Measurements from ENCODE around the gene LMOD3. TPM values are rescaled to one million over a fixed set of nuclear protein-coding genes. Genes with fewer than 3 reads are reported as not detected.

Gene LMOD3
- total RNA-seq, 1 donor from 2014 or later: not detected

DNA sequence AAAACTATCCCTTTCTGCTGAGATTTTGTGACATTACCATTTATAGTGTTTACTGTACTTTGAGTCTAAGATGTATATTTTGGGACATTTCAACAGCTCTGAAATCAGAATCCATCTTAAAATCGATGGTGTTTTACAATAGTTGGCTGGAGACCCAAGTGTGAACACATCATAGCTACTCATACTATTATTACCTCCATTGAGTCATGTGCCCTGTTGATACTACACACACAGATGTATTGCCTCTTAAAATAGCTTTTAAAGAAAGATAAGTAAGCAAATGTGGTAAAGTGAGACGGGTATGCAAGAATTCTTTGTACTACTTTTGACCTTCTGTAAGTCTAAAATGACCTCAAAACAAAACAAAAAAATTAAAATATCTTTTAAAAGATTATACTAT is 6.7 kb downstream of the LMOD3 start:
- Histone ChIP-seq H3K27me3 (no peaks in the 10 kb centered on the region), H3K27ac (no peak overlapping the region), H4K20me1 (ENCODE audit: low read depth) (no peaks in the 10 kb centered on the region), H3K4me1 (no peaks in the 10 kb centered on the region), H3K36me3 (no peaks in the 10 kb centered on the region), H2AFZ (replicated peaks) (no peak overlapping the region), H3F3A (ENCODE audit: low read depth) (no peaks in the 10 kb centered on the region), H3K4me2 (no peak overlapping the region), H3K4me3 (no peak overlapping the region), H3K9ac (no peak overlapping the region), H3K9me3 (ENCODE audit: low read depth) (no peaks in the 10 kb centered on the region), H3K79me2 (ENCODE audit: low read depth) (no peaks in the 10 kb centered on the region)
- H3K4me3 Mint-ChIP-seq: no peak overlapping the region
- no peaks in the 10 kb centered on the region for H3K4me1 Mint-ChIP-seq
- TF ChIP-seq EZH2 (IDR thresholded peaks at IDR 0.05): no peak
- no peak for TF ChIP-seq EZH2phosphoT487 (IDR thresholded peaks at IDR 0.05)
- TF ChIP-seq, protein P1, sequence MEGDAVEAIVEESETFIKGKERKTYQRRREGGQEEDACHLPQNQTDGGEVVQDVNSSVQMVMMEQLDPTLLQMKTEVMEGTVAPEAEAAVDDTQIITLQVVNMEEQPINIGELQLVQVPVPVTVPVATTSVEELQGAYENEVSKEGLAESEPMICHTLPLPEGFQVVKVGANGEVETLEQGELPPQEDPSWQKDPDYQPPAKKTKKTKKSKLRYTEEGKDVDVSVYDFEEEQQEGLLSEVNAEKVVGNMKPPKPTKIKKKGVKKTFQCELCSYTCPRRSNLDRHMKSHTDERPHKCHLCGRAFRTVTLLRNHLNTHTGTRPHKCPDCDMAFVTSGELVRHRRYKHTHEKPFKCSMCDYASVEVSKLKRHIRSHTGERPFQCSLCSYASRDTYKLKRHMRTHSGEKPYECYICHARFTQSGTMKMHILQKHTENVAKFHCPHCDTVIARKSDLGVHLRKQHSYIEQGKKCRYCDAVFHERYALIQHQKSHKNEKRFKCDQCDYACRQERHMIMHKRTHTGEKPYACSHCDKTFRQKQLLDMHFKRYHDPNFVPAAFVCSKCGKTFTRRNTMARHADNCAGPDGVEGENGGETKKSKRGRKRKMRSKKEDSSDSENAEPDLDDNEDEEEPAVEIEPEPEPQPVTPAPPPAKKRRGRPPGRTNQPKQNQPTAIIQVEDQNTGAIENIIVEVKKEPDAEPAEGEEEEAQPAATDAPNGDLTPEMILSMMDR (IDR thresholded peaks at IDR 0.05): no peak
- no peaks in the 10 kb centered on the region for H3K9me3 Mint-ChIP-seq
- no peaks in the 10 kb centered on the region for H3K36me3 Mint-ChIP-seq
- no peaks in the 10 kb centered on the region for H3K27me3 Mint-ChIP-seq (ENCODE audit: insufficient read depth, low read depth)
- DNase-seq (ENCODE audit: low spot score): no peak
- no peak overlapping the region for H3K27ac Mint-ChIP-seq

DNA sequence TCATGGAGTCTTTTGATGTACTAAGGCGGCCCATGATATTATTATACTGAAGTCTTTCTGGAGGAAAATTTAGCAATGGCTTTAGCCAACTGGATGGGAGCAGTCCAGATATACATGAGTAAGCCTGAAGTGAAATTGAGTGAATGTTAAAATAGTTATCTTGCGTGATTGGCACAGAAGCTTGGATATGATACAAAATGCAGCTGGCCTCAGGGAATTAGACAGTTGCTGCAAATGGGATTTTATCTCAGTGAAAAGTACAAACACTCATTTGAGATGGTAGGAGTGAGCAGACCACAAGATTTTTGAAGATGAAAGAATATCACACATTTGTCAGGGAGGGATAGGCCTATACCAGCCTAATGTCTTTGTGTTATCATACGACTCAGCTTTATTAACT is 8.9 kb downstream of the LMOD3 start:
- Histone ChIP-seq H2AFZ (replicated peaks) (no peak overlapping the region), H3K79me2 (ENCODE audit: low read depth) (no peaks in the 10 kb centered on the region), H3K4me2 (no peak overlapping the region), H3F3A (ENCODE audit: low read depth) (no peaks in the 10 kb centered on the region), H3K9me3 (ENCODE audit: low read depth) (no peaks in the 10 kb centered on the region), H3K27me3 (no peaks in the 10 kb centered on the region), H4K20me1 (ENCODE audit: low read depth) (no peaks in the 10 kb centered on the region), H3K36me3 (no peaks in the 10 kb centered on the region), H3K4me3 (no peak overlapping the region), H3K4me1 (no peaks in the 10 kb centered on the region), H3K27ac (no peak overlapping the region), H3K9ac (no peak overlapping the region)
- Mint-ChIP-seq H3K9me3 (no peaks in the 10 kb centered on the region), H3K4me1 (no peaks in the 10 kb centered on the region), H3K27me3 (ENCODE audit: insufficient read depth, low read depth) (no peaks in the 10 kb centered on the region), H3K4me3 (no peak overlapping the region), H3K36me3 (no peaks in the 10 kb centered on the region), H3K27ac (no peak overlapping the region)
- DNase-seq (ENCODE audit: low spot score): no peak
- TF ChIP-seq EZH2phosphoT487 (IDR thresholded peaks at IDR 0.05): no peak
- no peak for TF ChIP-seq EZH2 (IDR thresholded peaks at IDR 0.05)
- TF ChIP-seq, protein P1 (IDR thresholded peaks at IDR 0.05): no peak

DNA sequence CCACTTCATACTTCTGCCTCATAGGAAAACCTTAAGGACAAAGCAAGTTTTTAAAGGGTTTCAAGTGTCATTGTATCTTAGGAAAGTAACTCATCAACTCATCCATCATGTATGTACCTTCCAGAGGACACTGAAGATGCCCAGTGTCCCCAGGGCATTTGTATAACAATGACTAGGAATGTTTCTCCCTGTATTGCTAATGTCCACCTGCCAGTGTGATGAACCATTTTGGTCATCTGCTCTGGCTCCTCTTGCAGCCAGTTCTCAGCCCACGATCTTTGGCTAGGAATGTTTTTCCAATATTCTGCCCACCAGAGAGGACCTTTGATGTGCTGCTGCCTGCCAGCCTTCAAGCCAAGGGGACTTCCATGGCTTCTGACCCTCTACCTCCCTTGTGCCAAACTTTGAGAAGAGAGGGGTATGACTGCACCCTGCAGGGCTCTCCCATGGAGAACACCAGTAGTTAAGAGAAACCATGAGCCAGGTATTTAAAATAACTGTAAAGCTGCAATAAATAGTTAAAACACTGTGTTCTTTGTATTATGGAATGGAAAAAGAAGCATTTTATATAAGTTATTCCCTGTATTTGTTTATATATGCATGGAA is 11.4 kb downstream of the LMOD3 start:
- Histone ChIP-seq H3K4me2 (no peak overlapping the region), H3K4me3 (no peak overlapping the region), H4K20me1 (ENCODE audit: low read depth) (no peaks in the 10 kb centered on the region), H3K36me3 (no peaks in the 10 kb centered on the region), H3K27ac (no peak overlapping the region), H3K4me1 (no peaks in the 10 kb centered on the region), H3F3A (ENCODE audit: low read depth) (no peaks in the 10 kb centered on the region), H3K27me3 (no peaks in the 10 kb centered on the region), H3K9me3 (ENCODE audit: low read depth) (no peaks in the 10 kb centered on the region), H3K79me2 (ENCODE audit: low read depth) (no peaks in the 10 kb centered on the region), H2AFZ (replicated peaks) (no peak overlapping the region), H3K9ac (no peak overlapping the region)
- no peak for DNase-seq (ENCODE audit: low spot score)
- TF ChIP-seq, protein P1 (IDR thresholded peaks at IDR 0.05): no peak
- TF ChIP-seq EZH2phosphoT487 (IDR thresholded peaks at IDR 0.05) (no peak), EZH2 (IDR thresholded peaks at IDR 0.05) (no peak)
- Mint-ChIP-seq H3K4me3 (no peak overlapping the region), H3K27me3 (ENCODE audit: insufficient read depth, low read depth) (no peaks in the 10 kb centered on the region), H3K4me1 (peaks cover 3% of the 10 kb centered on the region), H3K27ac (no peak overlapping the region), H3K36me3 (no peaks in the 10 kb centered on the region), H3K9me3 (no peaks in the 10 kb centered on the region)
